ENCODE data around the gene DAGLA.

GRCh38 chr11:61784506-61784805 lies 104.3 kb downstream of the DAGLA start:
- TF ChIP-seq CTCF (IDR thresholded peaks at IDR 0.05) (no peak), EZH2 (IDR thresholded peaks at IDR 0.05) (no peak)

Data from neural progenitor cell (in vitro differentiated cells).